GM19455 (cell line): Measurements from ENCODE around the gene FAM153A.
"Not testable (repeated sequence)": the region's sequence is repeated elsewhere in the genome, so short reads cannot be mapped to it uniquely, and the experiment has no call there.

Experiments used
- ATAC-seq: cut with Tn5 transposase; IDR thresholded peaks from one replicate; pipeline ENCODE4 v1.9.1; 2021; ENCODE audit not compliant: unreplicated experiment

Gene FAM153A

DNA sequence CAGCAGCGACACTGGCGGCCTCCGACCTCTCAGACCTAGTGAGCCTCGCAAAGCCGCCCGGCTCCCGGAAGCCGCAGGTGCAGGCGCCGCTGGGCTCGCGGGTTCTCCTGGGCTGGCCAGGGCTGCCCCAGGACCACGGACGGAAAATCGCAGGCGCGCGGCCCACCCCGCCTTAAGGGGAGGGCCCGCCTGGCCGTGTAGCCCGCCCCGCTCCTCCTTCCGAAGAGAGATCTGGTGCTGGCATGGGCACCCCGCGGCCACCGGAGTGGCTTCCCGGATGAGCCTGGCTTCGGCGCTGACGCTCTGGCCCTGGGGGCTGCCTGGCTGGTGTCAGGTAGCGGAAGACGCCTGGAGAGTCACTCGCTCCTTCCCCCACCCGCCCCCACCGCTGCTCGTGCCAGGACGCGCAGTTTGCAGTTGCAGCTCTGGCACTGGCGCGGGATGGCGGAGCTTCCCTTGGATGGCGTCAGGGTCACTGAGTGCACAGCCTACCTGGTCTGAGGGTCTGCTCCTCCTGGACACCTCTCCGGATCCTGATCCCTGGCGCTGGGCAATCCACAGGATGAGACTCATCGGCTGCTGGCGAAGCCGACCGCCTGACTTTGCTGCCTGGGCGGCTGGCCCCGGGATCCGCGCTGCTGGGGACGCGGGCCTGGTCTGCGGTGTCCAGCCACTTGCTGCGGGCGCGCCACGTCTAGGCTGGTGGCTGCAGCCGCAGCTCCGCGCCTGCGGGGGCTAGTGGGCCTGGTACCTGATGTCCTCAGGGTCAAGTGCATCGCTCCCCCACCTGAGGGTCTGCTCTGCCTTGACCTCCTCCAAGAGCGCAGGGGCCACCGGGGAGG is at the start of gene FAM153A:
Gene FAM153A (minus strand): TSS at position 108 of the 842 bp plus-strand sequence.
- ATAC-seq = not testable (repeated sequence)

DNA sequence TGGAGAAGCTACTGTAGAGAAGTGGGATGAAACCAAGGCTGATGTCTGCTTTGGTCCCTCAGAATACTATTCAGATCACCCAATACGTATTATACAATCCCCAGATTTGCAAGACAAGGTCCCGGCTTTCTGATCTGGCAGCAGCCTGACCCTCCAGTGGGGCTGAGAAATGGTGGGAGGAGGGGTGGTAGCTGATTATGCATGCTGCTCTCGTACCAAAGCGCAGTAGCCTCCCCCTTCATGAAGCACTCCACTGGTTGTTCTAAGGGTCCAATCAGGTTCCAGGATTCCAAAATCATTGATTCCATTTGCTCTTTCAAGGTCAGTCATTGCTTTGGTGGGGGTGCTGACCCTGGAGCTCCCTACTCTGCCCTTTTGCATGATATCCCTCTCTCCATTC is 49.6 kb upstream of the FAM153A start:
- ATAC-seq = not testable (repeated sequence)

DNA sequence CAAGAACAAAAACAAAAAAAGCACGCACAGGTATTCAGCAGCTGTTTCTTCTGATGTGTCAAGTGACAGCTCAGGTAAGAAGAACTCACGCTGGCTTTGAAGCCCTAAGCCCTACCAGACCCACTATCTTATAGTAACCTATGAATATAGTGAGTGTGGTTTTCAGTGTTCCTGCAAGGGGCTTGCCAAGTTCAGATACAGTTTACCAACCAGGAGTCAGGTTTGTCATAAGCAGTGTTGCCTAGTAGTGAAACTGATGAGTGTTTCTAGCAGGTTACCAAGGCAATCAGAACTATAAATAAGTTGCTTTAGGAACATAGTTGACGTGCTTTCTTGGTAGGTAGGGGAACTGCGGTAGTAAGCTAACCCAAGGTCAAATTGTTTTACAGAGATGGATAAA is 43.4 kb upstream of the FAM153A start:
- ATAC-seq = not testable (repeated sequence)

DNA sequence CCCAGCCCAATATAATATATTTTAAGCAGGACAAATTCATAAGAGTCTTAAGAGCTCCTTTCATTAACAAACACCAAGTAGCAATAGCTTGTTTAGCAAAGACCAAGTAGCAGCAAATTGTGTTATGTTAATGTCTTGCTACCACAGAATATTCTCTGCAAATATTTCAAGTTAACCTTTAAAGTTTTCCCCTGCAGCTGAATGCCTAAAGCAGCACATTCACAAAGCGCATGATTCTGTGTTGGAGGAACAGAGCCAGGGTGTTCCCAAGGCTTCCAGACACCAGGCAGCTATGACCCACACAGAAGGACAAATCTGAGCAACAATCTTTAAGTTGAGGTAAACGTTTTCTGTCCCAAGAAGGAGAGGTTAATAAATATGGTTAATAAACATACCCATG is 42.1 kb upstream of the FAM153A start:
- ATAC-seq = not testable (repeated sequence)

DNA sequence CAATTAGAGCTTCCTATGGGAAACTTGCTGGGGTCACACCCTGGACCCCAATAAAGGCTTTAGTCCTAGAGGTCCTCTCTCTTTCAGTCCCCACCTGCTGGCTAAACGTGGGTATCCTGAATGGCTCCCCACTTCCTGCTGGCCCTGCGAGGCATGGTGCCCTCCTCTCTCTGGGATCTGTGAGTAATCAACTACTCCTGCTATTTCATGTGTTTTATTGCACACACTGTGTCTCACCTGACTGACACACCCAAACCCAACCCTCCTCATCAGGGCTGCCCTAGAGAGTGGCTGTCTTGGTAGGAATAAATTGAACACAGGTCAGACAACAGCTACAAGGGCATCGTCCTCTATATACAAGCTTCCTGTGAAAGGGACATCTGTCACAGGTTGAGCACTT is 39.8 kb upstream of the FAM153A start:
- not testable (repeated sequence) for ATAC-seq

DNA sequence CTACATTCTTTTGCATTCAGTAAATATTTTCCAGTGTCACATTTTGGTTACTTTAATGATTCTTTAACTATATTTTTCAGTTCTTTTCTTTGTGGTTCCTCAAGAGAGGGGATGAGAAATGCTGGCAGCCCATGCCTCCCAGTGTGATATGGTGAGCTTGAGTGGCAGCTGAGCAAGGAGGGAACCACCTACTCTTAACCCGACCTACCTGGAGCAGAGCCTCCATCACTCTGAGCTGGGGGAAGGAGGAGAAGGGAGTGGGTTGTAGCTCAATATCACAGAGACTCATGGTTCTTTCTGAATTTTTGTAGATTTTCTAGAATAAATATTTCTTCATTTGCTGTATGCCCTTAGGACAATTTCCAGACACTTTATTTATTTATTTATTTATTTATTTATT is 37.0 kb upstream of the FAM153A start:
- ATAC-seq = not testable (repeated sequence)

DNA sequence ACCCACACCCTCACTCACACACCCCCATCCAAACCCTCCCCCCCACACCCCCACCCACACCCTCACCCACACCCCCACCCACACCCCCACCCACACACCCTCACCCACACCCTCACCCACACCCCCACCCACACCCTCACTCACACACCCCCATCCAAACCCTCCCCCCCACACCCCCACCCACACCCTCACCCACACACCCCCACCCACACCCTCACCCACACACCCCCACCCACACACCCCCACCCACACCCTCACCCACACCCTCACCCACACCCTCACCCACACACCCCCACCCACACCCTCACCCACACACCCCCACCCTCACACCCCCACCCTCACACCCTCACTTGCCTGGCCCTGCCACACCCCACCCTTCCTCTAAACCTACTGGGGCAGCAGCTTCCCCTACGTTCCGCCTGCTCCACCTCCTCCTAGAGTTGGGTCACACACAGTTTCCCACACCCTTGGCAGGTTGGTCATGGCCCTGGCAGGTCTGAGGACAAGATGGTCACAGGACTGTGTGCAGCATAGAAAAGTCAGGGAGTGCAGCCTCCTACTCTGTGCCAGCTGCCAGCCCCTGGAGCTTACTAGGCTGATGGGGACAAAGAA is 30.2 kb upstream of the FAM153A start:
- not testable (repeated sequence) for ATAC-seq

DNA sequence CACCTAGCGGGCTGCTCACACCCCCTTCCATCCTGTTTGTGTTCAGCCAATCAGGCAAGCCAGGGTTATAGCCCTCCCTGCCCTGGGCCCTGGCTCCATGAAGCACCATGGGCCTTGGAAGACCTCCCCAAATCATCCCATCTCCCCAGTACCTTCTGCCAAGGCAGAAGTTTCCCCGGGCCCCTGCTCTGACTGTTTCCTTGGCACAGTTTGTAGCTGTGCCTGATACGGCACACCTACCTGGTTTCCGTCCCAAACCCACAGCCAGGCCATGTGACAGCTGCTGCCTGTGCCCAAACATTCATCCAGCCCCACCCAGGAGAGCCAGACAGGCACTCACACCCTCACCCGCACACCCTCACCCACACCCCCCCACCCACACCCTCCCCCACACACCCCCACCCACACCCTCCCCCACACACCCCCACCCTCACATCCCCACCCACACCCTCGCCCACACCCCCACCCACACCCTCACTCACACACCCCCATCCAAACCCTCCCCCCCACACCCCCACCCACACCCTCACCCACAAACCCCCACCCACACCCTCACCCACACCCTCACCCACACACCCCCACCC is 29.6 kb upstream of the FAM153A start:
- ATAC-seq = not testable (repeated sequence)

DNA sequence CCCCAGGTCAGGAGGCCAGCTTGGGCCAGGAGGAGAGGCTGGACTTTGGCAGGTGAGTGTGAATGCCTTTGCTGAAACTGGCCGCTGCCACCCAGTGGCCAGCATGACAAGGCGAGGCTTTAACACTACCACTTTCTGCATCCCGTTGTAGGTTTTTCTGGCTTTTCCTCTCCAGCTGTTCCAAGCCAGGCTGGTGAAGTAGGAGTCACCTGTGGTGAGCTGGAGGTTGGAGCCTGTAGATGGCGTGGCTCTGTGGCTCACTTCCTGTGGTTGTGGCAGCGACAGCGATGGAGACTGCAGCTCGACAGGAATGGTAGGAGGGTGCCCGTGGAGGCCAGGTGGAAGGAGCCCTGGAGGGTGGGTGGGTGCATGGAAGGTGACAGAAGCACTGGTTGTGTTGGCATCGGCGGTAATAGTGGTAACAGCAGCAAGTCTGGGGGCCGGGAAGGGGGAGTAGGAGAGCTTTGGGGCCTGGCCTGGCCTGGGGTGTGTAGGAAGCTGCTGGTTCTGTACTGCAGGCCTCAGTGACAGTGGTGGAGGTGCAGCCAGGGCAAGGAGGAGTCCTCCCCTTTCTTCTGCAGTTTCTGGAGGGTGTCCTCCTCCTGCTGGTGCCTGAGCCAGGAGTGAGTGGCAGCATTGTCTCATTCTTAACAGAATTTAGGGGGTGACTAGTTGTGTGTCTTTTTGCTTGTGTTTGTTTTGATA is 26.7 kb upstream of the FAM153A start:
- not testable (repeated sequence) for ATAC-seq

DNA sequence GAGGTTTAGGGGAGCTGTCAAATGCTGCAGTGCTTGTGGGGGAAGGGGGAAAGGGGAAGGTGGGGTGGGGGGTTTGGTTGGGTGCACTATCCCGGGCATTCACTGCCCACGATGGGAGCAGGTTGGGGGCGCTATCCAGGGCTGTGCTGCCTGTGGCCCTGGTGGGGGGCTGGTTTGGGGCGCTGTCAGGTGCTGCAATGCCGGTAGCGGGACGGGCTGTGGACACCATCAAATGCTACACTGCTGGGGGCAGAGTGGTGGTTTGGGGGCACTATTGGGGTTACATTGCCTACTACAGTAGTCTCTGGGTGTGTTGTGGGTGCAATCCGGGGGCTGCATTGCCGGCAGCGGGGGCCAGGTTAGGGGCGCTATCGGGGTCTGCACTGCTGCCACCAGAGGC is 25.7 kb upstream of the FAM153A start:
- not testable (repeated sequence) for ATAC-seq

DNA sequence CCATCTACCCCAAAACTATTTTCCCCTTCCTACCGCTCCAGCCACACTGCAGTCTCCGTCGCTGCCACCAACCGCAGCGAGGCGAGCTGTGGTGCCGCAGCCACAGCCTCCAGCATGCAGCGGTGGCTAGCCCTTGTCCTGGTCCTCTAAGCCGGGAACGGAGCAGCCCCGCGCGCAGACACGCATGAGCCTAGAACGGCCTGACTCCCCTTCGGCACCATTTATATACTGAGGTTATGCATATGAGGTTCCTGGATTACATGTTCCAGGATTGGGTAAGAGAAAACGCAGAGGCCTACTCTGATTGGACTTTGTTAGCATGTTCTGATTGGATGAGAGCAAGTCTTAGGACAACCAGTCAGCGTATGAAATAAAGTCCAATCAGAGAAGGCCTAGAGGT is 24.6 kb upstream of the FAM153A start:
- not testable (repeated sequence) for ATAC-seq

DNA sequence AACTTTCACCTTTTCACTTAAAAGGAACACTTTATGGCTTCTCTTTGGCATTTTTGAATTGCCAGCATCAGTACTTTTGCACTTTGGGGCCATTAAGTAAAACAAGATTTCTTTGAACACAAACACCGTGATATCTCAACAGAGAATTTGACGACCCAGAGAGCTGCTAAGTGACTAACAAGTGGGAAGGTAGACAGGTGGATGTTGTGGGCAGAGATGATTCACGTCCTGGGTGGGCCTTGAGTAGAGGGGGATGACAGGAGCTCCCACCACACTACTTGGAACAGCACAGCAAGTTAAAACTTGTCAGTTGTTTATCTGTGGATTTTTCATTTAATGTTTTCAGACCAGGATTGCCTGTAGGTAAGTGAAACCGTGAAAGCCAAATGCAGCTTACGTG is 18.7 kb upstream of the FAM153A start:
- ATAC-seq = not testable (repeated sequence)

DNA sequence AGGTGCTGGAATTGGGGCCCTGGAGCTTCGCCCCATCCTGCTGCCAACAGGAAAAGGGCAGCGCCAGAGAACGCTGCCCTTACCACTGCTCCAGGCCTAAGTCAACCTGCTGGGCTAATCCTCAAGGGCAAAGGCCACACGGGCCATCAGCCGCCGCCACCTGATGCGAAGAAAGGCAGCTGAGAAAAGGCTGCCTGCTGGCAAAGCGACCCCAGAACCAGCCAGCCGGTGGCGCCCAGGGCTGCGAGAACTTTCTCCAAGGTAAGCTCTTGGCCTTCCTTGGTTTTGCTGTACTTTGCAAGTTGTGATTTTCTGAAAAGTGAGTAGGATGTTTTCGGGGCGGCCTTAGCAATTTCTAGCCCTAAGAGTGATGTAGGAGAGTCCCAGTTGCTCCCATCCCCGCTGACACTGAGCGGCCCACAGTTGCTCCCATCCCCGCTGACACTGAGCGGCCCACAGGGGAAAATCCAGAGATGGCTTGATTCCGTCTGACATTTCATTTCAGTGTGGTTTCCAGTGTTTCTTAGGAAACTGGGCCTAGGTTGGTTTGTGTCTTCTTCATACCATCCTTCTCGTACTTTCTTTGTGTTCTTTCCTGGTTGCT is 15.6 kb upstream of the FAM153A start:
- ATAC-seq = not testable (repeated sequence)

DNA sequence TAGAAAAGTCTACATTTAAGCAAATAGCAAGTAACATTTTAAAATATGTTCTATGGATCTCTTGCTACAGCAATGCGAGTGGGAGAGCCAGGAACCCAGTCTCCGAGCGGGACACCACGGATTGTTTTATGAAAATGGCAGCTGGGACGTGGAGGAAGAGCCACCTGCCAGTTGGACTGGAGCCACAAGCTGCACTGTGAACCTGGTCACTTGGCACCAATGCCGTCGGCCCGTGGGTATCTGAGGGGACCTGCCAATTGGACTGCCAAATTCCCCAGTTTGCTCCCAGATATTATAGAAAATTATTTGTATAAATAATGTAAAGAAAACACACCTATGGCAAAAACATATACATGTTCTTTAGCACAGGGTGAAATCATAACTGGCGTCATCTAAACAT is 10.6 kb upstream of the FAM153A start:
- ATAC-seq = not testable (repeated sequence)

DNA sequence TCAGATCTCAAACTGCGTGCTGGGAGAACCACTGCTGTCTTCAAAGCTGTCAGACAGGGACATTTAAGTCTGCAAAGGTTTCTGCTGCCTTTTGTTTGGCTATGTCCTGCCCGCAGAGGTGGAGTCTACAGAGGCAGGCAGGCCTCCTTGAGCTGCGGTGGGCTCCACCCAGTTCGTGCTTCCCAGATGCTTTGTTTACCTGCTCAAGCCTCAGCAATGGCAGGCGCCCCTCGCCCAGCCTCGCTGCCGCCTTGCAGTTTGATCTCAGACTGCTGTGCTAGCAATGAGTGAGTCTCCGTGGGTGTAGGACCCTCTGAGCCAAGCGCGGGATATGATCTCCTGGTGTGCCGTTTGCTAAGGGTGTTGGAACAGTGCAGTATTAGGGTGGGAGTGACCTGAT is 8.9 kb upstream of the FAM153A start:
- not testable (repeated sequence) for ATAC-seq

DNA sequence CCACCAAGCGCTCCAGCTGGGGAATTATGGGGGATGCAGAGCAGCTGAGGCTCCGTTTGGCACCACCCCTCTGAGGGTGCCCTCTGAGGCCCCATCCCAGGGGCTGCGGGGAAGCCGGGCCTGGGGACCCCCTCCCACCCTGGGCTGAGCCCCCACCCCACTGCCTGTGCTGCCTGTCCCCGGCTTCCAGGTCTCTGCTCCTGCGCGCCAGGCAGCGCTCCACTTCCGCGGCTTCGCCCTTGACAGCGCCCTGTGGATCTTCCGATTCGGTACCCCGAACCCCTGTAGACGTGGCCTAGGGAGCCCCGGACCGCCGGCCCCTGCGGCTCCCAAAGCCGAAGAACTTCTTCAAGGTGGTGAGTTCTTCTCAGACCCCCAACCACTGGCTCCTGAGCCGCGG is 530 bp downstream of the FAM153A start:
- ATAC-seq = not testable (repeated sequence)

DNA sequence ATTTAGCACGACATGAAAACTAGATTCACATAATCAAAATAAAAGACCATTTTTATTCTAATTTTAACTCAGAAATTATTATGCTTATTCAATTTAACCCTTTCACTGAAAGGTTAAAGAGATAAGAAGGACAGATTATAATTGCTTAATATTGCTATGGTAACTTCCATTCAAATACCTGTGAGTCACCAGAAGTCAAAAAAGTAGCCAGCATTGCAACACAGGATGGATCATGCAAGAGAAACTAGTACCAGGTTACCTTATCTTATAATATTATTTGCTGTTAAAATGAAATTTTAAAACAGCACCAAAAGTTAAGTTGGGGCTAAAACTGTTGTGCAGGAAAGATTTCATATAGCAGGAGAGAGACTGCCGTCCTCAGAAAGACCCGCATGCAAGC is 11.5 kb downstream of the FAM153A start:
- not testable (repeated sequence) for ATAC-seq

DNA sequence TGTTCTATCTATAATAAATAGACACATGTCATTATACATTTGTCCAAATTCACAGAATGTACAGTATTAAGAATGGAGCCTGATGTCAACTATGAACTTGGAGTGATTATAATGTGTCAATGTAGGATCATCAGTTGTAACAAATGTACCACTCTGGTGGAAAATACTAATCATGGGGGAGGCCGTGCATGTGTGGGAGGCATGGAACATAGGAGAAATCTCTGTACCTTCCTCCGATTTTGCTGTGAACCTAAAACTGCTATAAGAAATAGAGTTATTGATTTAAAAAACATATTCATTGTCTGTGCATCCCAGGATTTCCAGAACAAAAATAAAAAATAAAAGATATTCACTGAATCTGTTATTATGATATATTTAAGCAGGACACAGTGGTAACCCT is 12.1 kb downstream of the FAM153A start:
- ATAC-seq = not testable (repeated sequence)

DNA sequence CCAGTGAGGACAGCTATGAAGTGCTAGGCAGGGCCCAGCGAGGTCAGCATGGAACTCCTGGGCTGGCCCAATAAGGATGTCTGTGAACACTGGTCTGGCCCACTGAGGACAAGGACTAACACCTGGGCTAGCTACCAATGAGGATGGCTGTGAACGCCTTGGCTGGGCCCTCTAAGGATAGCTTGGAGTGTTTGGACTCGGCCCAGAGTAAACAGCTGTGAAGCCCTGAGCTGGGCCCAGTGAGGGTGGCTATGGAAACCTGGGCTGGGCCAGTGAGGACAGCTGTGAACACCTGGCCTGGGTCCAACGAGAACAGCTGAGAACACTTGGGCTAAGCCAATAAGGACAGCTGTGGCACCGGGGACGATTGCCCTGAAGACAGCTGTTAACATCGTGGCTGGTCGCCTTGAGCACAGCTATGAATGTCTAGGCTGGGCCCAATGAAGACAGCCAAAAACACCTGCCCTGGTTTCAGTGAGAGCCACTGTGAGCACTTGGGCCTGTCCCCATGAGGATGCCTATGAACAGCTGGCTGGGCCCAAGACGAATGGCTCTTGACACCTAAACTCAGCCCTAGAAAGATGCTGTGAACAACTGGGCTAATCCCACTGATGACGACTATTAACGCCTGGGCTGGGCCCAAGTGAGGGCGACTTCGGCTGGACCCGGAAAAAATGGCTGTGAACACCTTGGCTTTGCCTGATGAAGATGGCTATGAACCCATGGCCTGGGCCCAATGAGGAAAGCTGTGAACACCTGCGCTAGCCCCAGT is 18.8 kb downstream of the FAM153A start:
- not testable (repeated sequence) for ATAC-seq

DNA sequence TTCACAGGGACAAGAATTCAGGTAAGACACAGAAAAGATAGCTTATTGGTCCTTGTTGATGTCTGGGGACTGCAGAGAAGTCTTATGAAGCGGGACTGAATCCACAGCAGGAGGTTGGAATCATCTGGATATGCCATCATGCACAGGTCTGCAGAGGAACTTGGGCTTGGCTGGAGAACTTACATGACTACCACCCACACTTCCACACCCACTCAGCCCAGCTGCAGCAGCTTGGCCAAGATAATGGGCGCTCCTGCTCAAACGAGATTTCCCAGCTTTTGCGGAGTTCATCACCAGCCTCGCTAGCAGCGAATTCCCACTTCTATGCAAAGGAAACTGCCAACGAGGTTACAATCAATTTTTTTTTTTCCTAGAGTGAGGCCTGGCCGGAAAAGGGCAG is 21.7 kb downstream of the FAM153A start:
- ATAC-seq = not testable (repeated sequence)
